CD4-positive, alpha-beta memory T cell (primary cell): ENCODE measurements around the gene DDI1. TPM values are rescaled to one million over a fixed set of nuclear protein-coding genes. Genes with fewer than 3 reads are reported as not detected.
A peak's percentile ranks its signal among the peaks of the same experiment; 100 is the strongest.

ENCODE experiments used
- CTCF ChIA-PET: fragments of 350-600 bp; sonication (Branson Sonifier 250); formaldehyde crosslinking; loops from one replicate; lab custom pipeline; 2021; ENCODE audit warnings: inconsistent platforms; ENCODE audit not compliant: partially characterized antibody; lab: Charles Lee
- POLR2A ChIA-PET: fragments of 350-600 bp; sonication (Branson Sonifier 250); formaldehyde crosslinking; loops from one replicate; lab custom pipeline; 2021; ENCODE audit not compliant: partially characterized antibody; lab: Charles Lee
- DNase-seq, 5 donors: peaks; one replicate each; pipeline versions ENCODE4 v3.0.0 to v3.0.0-alpha.2; 2020 to 2022; ENCODE audit warnings: mixed read lengths in 1 of 5
- H3K27ac ChIP-seq: one replicate; pipeline ENCODE4 v1.7.0; 2013; ENCODE audit warnings: low read depth, low read length
- H3K27me3 ChIP-seq: 2 replicates; pipeline ENCODE4 v1.7.0; 2013; ENCODE audit warnings: mild to moderate bottlenecking, low read length, moderate library complexity; ENCODE audit not compliant: insufficient read depth
- H3K36me3 ChIP-seq: 2 replicates; pipeline ENCODE4 v1.7.0; 2013; ENCODE audit warnings: mild to moderate bottlenecking, low read length, moderate library complexity; ENCODE audit not compliant: insufficient read depth
- H3K4me1 ChIP-seq: 2 replicates; pipeline ENCODE4 v1.7.0; 2013; ENCODE audit warnings: mild to moderate bottlenecking, low read length, moderate library complexity; ENCODE audit not compliant: insufficient read depth
- H3K4me3 ChIP-seq, 2 donors: one replicate each; pipeline ENCODE4 v1.7.0; 2013; ENCODE audit warnings: low read length in 2 of 2, mild to moderate bottlenecking in 1 of 2
- H3K9me3 ChIP-seq, 2 donors: one replicate each; pipeline ENCODE4 v1.7.0; 2013; ENCODE audit warnings: low read length in 2 of 2, control low read depth in 1 of 2; ENCODE audit not compliant: control insufficient read depth in 1 of 2
- H3K27ac Mint-ChIP-seq, 7 donors: one replicate each; pipeline ENCODE4 v1.8.0; 2020 to 2021; ENCODE audit warnings: mixed read lengths in 7 of 7, mild to moderate bottlenecking in 6 of 7, inconsistent platforms in 3 of 7, moderate library complexity in 3 of 7
- H3K27me3 Mint-ChIP-seq, 2 donors: one replicate each; pipeline ENCODE4 v1.8.0; 2020 to 2021; ENCODE audit warnings: mixed read lengths in 2 of 2
- H3K36me3 Mint-ChIP-seq, 2 donors: one replicate each; pipeline ENCODE4 v1.8.0; 2020 to 2021; ENCODE audit warnings: mixed read lengths in 2 of 2, inconsistent platforms in 1 of 2, mild to moderate bottlenecking in 1 of 2
- H3K4me1 Mint-ChIP-seq, 4 donors: one replicate each; pipeline ENCODE4 v1.8.0; 2020 to 2021; ENCODE audit warnings: mixed read lengths in 4 of 4, mild to moderate bottlenecking in 1 of 4
- H3K4me3 Mint-ChIP-seq, 8 donors: one replicate each; pipeline ENCODE4 v1.8.0; 2020 to 2021; ENCODE audit warnings: mixed read lengths in 8 of 8, mild to moderate bottlenecking in 7 of 8, moderate library complexity in 6 of 8, inconsistent platforms in 3 of 8
- H3K9me3 Mint-ChIP-seq, 8 donors: one replicate each; pipeline ENCODE4 v1.8.0; 2020 to 2021; ENCODE audit warnings: mixed read lengths in 8 of 8, mild to moderate bottlenecking in 5 of 8, inconsistent platforms in 3 of 8, moderate library complexity in 1 of 8
- intact Hi-C: fragments of 100-400 bp; cut with micrococcal nuclease; formaldehyde crosslinking; loops from one replicate; pipeline ENCODE4 v1.15.1; 2023
- polyA plus RNA-seq, 2 donors: library from polyadenylated mRNA; unstranded; fragments of 300-500 nt; fragmentation: Illumina TruSeq; gene quantifications; one replicate each; pipeline ENCODE4 v1.2.3, GENCODE V29; 2021
- total RNA-seq, 2 experiments: library from RNA; stranded (reverse); gene quantifications; one replicate each; pipeline ENCODE4 v1.2.3, GENCODE V29; 2021

The DDI1 gene
- total and polyA plus RNA-seq, 4 experiments from 2014 or later, result not detected

- Histone ChIP-seq H3K27me3 (no peaks in the 10 kb centered on the region), H3K36me3 (no peaks in the 10 kb centered on the region), H3K9me3 (no peaks in the 10 kb centered on the region), H3K4me1 (no peaks in the 10 kb centered on the region), H3K4me3 (no peak overlapping the region), H3K27ac (no peak overlapping the region)
- intact Hi-C loops, result no loop called here
- Mint-ChIP-seq H3K4me1 (no peaks in the 10 kb centered on the region), H3K36me3 (no peaks in the 10 kb centered on the region), H3K9me3 (peaks cover 0 to 2% (median 0%) of the 10 kb centered on the region in 8 donors), H3K27ac (no peak overlapping the region), H3K4me3 (no peak overlapping the region), H3K27me3 (no peaks in the 10 kb centered on the region)
- no peak for DNase-seq
- ChIA-PET POLR2A (no interaction called here), CTCF (interaction anchor here (1.2 kb wide), 1 partner anchor 11 kb away, joined by 3 read pairs; no protein-coding TSS in a partner anchor)
Measured at GRCh38 chr11:103997082-103997481, 39.4 kb upstream of the DDI1 start.

GRCh38 chr11:103998826-103999508 lies 37.5 kb upstream of the DDI1 start:
- Mint-ChIP-seq H3K27ac (no peak overlapping the region), H3K9me3 (peaks cover 0 to 1% (median 0%) of the 10 kb centered on the region in 8 donors), H3K36me3 (no peaks in the 10 kb centered on the region), H3K27me3 (peaks cover 0 to 3% of the 10 kb centered on the region in 2 donors), H3K4me1 (no peaks in the 10 kb centered on the region), H3K4me3 (no peak overlapping the region)
- H3K27me3 ChIP-seq, result no peaks in the 10 kb centered on the region
- POLR2A ChIA-PET, result no interaction called here
- no peak overlapping the region for H3K4me3 ChIP-seq
- CTCF ChIA-PET, result no interaction called here
- no peaks in the 10 kb centered on the region for H3K36me3 ChIP-seq
- intact Hi-C loops, result no loop called here
- DNase-seq, result no peak
- H3K4me1 ChIP-seq, result no peaks in the 10 kb centered on the region
- H3K9me3 ChIP-seq, result no peaks in the 10 kb centered on the region
- H3K27ac ChIP-seq, result no peak overlapping the region

- no peak for DNase-seq
- H3K27me3 ChIP-seq, result no peaks in the 10 kb centered on the region
- H3K27me3 Mint-ChIP-seq, result peaks cover 0 to 3% of the 10 kb centered on the region in 2 donors
- H3K9me3 Mint-ChIP-seq, result no peaks in the 10 kb centered on the region
- no peak overlapping the region for H3K4me3 Mint-ChIP-seq
- no peaks in the 10 kb centered on the region for H3K4me1 Mint-ChIP-seq
- intact Hi-C loops, result no loop called here
- no peaks in the 10 kb centered on the region for H3K4me1 ChIP-seq
- H3K27ac ChIP-seq, result no peak overlapping the region
- no peak overlapping the region for H3K27ac Mint-ChIP-seq
- no peak overlapping the region for H3K4me3 ChIP-seq
- CTCF ChIA-PET, result no interaction called here
- POLR2A ChIA-PET, result no interaction called here
- no peaks in the 10 kb centered on the region for H3K9me3 ChIP-seq
- H3K36me3 Mint-ChIP-seq, result no peaks in the 10 kb centered on the region
- no peaks in the 10 kb centered on the region for H3K36me3 ChIP-seq
Measured at GRCh38 chr11:104000798-104001197, 35.6 kb upstream of the DDI1 start.

GRCh38 chr11:104001561-104002056 lies 34.8 kb upstream of the DDI1 start:
- intact Hi-C loops, result no loop called here
- Mint-ChIP-seq H3K27ac (no peak overlapping the region), H3K4me3 (no peak overlapping the region), H3K27me3 (peaks cover 3 to 4% of the 10 kb centered on the region in 2 donors), H3K4me1 (no peaks in the 10 kb centered on the region), H3K36me3 (no peaks in the 10 kb centered on the region), H3K9me3 (no peaks in the 10 kb centered on the region)
- Histone ChIP-seq H3K4me3 (no peak overlapping the region), H3K27me3 (no peaks in the 10 kb centered on the region), H3K9me3 (no peaks in the 10 kb centered on the region), H3K36me3 (no peaks in the 10 kb centered on the region), H3K27ac (no peak overlapping the region), H3K4me1 (no peaks in the 10 kb centered on the region)
- no peak for DNase-seq
- CTCF ChIA-PET, result no interaction called here
- POLR2A ChIA-PET, result no interaction called here

GRCh38 chr11:104003491-104003890 lies 32.9 kb upstream of the DDI1 start:
- Histone ChIP-seq H3K27me3 (no peaks in the 10 kb centered on the region), H3K27ac (no peak overlapping the region), H3K4me3 (no peak overlapping the region), H3K36me3 (no peaks in the 10 kb centered on the region), H3K4me1 (no peaks in the 10 kb centered on the region), H3K9me3 (no peaks in the 10 kb centered on the region)
- POLR2A ChIA-PET, result no interaction called here
- H3K9me3 Mint-ChIP-seq, result no peaks in the 10 kb centered on the region
- H3K4me3 Mint-ChIP-seq, result peak overlapping the region in 1 of 8 donors; percentile 18
- no peak for DNase-seq
- no peaks in the 10 kb centered on the region for H3K36me3 Mint-ChIP-seq
- no peak overlapping the region for H3K27ac Mint-ChIP-seq
- H3K27me3 Mint-ChIP-seq, result peaks cover 3 to 4% of the 10 kb centered on the region in 2 donors
- CTCF ChIA-PET, result no interaction called here
- no peaks in the 10 kb centered on the region for H3K4me1 Mint-ChIP-seq
- intact Hi-C loops, result no loop called here

GRCh38 chr11:104005234-104005855 lies 31.1 kb upstream of the DDI1 start:
- no peak for DNase-seq
- H3K27ac Mint-ChIP-seq, result no peak overlapping the region
- intact Hi-C loops, result no loop called here
- no peak overlapping the region for H3K4me3 Mint-ChIP-seq
- ChIA-PET CTCF (no interaction called here), POLR2A (no interaction called here)
- no peak overlapping the region for H3K27ac ChIP-seq
- no peaks in the 10 kb centered on the region for H3K4me1 Mint-ChIP-seq
- H3K9me3 ChIP-seq, result no peaks in the 10 kb centered on the region
- H3K9me3 Mint-ChIP-seq, result no peaks in the 10 kb centered on the region
- H3K4me1 ChIP-seq, result no peaks in the 10 kb centered on the region
- H3K36me3 ChIP-seq, result no peaks in the 10 kb centered on the region
- H3K27me3 Mint-ChIP-seq, result peaks cover 3 to 4% of the 10 kb centered on the region in 2 donors
- H3K27me3 ChIP-seq, result no peaks in the 10 kb centered on the region
- H3K36me3 Mint-ChIP-seq, result no peaks in the 10 kb centered on the region
- H3K4me3 ChIP-seq, result no peak overlapping the region

GRCh38 chr11:104009744-104010143 lies 26.7 kb upstream of the DDI1 start:
- H3K4me1 ChIP-seq, result no peaks in the 10 kb centered on the region
- H3K4me3 ChIP-seq, result no peak overlapping the region
- Mint-ChIP-seq H3K36me3 (no peaks in the 10 kb centered on the region), H3K9me3 (no peaks in the 10 kb centered on the region), H3K27me3 (peaks cover 0 to 5% of the 10 kb centered on the region in 2 donors), H3K4me3 (no peak overlapping the region), H3K4me1 (no peaks in the 10 kb centered on the region), H3K27ac (no peak overlapping the region)
- no peaks in the 10 kb centered on the region for H3K36me3 ChIP-seq
- DNase-seq, result no peak
- ChIA-PET CTCF (no interaction called here), POLR2A (no interaction called here)
- H3K9me3 ChIP-seq, result no peaks in the 10 kb centered on the region
- intact Hi-C loops, result no loop called here
- no peak overlapping the region for H3K27ac ChIP-seq
- no peaks in the 10 kb centered on the region for H3K27me3 ChIP-seq
